H9 (cell line): ENCODE data around the gene PEDS1. TPM values are rescaled to one million over a fixed set of nuclear protein-coding genes. Genes with fewer than 3 reads are reported as not detected.

Source experiments
- DNase-seq: peaks from one replicate; pipeline ENCODE4 v3.0.0-alpha.2; 2017
- H2AFZ ChIP-seq: one replicate; pipeline ENCODE4 v1.6.1; 2013; ENCODE audit warnings: mild to moderate bottlenecking, low read length, control low read depth, moderate library complexity
- H2AK5ac ChIP-seq: 2 replicates; pipeline ENCODE4 v1.6.1; 2013; ENCODE audit warnings: low read length, control low read depth, mixed read lengths; ENCODE audit not compliant: insufficient read length
- H2BK120ac ChIP-seq: one replicate; pipeline ENCODE4 v1.6.1; 2013; ENCODE audit warnings: low read depth, mild to moderate bottlenecking, low read length, control low read depth, inconsistent platforms; ENCODE audit not compliant: poor library complexity, severe bottlenecking
- H2BK12ac ChIP-seq: 2 replicates; pipeline ENCODE4 v1.6.1; 2013; ENCODE audit warnings: low read length, control low read depth, mixed read lengths, low read depth; ENCODE audit not compliant: insufficient read length
- H2BK15ac ChIP-seq: 2 replicates; pipeline ENCODE4 v1.6.1; 2013; ENCODE audit warnings: low read depth, low read length, control low read depth
- H2BK20ac ChIP-seq: one replicate; pipeline ENCODE4 v1.6.1; 2013; ENCODE audit warnings: low read depth, mild to moderate bottlenecking, low read length, control low read depth, inconsistent platforms; ENCODE audit not compliant: poor library complexity, severe bottlenecking
- H2BK5ac ChIP-seq: 2 replicates; pipeline ENCODE4 v1.6.1; 2013; ENCODE audit warnings: low read length, control low read depth, mixed read lengths; ENCODE audit not compliant: insufficient read length
- H3K14ac ChIP-seq: 2 replicates; pipeline ENCODE4 v1.6.1; 2013; ENCODE audit warnings: low read length, control low read depth; ENCODE audit not compliant: insufficient read depth
- H3K18ac ChIP-seq: 2 replicates; pipeline ENCODE4 v1.6.1; 2013; ENCODE audit warnings: low read depth, mild to moderate bottlenecking, mixed read lengths, low read length, control low read depth; ENCODE audit not compliant: insufficient read length
- H3K23ac ChIP-seq: 2 replicates; pipeline ENCODE4 v1.6.1; 2013; ENCODE audit warnings: low read length, control low read depth, mixed read lengths, low read depth; ENCODE audit not compliant: insufficient read length
- H3K23me2 ChIP-seq: 2 replicates; pipeline ENCODE4 v1.6.1; 2013; ENCODE audit warnings: low read depth, mild to moderate bottlenecking, mixed read lengths, low read length, control low read depth; ENCODE audit not compliant: insufficient read length, poor library complexity, severe bottlenecking
- H3K27ac ChIP-seq: 2 replicates; pipeline ENCODE4 v1.5.1; 2013; ENCODE audit warnings: low read length, control low read depth, mixed read lengths, low read depth; ENCODE audit not compliant: insufficient read length
- H3K27me3 ChIP-seq: 2 replicates; pipeline ENCODE4 v1.6.1; 2013; ENCODE audit warnings: low read length, control low read depth, inconsistent platforms; ENCODE audit not compliant: insufficient read depth
- H3K4ac ChIP-seq: 2 replicates; pipeline ENCODE4 v1.6.1; 2013; ENCODE audit warnings: low read depth, mild to moderate bottlenecking, control low read depth, inconsistent platforms, low read length, moderate library complexity
- H3K4me1 ChIP-seq: 2 replicates; pipeline ENCODE4 v1.6.1; 2013; ENCODE audit warnings: low read length, control low read depth, inconsistent platforms; ENCODE audit not compliant: insufficient read depth
- H3K4me2 ChIP-seq: 2 replicates; pipeline ENCODE4 v1.6.1; 2013; ENCODE audit warnings: low read length, control low read depth, mixed read lengths; ENCODE audit not compliant: insufficient read length, insufficient read depth
- H3K56ac ChIP-seq: 2 replicates; pipeline ENCODE4 v1.6.1; 2013; ENCODE audit warnings: low read depth, mild to moderate bottlenecking, mixed read lengths, low read length, control low read depth; ENCODE audit not compliant: insufficient read length
- H3K79me1 ChIP-seq: 2 replicates; pipeline ENCODE4 v1.6.1; 2013; ENCODE audit warnings: low read depth, mild to moderate bottlenecking, moderate library complexity, low read length, control low read depth, inconsistent platforms; ENCODE audit not compliant: insufficient read depth, poor library complexity, severe bottlenecking
- H3K79me2 ChIP-seq: 2 replicates; pipeline ENCODE4 v1.6.1; 2013; ENCODE audit warnings: low read length, control low read depth, inconsistent platforms; ENCODE audit not compliant: insufficient read depth
- H3K9ac ChIP-seq: 2 replicates; pipeline ENCODE4 v1.6.1; 2013; ENCODE audit warnings: low read length, control low read depth, mixed read lengths; ENCODE audit not compliant: insufficient read length; ENCODE audit errors: extremely low read depth
- H3K9me3 ChIP-seq: one replicate; pipeline ENCODE4 v1.6.1; 2013; ENCODE audit warnings: low read depth, low read length, inconsistent platforms; ENCODE audit not compliant: control insufficient read depth
- H3T11ph ChIP-seq: one replicate; pipeline ENCODE4 v1.6.1; 2013; ENCODE audit warnings: mild to moderate bottlenecking, low read length, control low read depth, inconsistent platforms
- H4K20me1 ChIP-seq: one replicate; pipeline ENCODE4 v1.6.1; 2013; ENCODE audit not compliant: control insufficient read depth, insufficient read length, insufficient read depth
- H4K5ac ChIP-seq: 2 replicates; pipeline ENCODE4 v1.6.1; 2013; ENCODE audit warnings: low read depth, mild to moderate bottlenecking, mixed read lengths, low read length, control low read depth; ENCODE audit not compliant: insufficient read length
- H4K8ac ChIP-seq: replicated peaks from 2 replicates; pipeline ENCODE4 v1.6.1; 2013; ENCODE audit warnings: low read length, control low read depth, mixed read lengths, low read depth; ENCODE audit not compliant: insufficient read length
- H4K91ac ChIP-seq: 2 replicates; pipeline ENCODE4 v1.6.1; 2013; ENCODE audit warnings: low read depth, mild to moderate bottlenecking, moderate library complexity, mixed read lengths, low read length, control low read depth; ENCODE audit not compliant: insufficient read length
- H3K27ac Mint-ChIP-seq, 3 experiments: 2 replicates in 2 of 3; 3 replicates in 1 of 3; pipeline ENCODE4 v1.8.0; 2020 to 2021; ENCODE audit warnings: mixed read lengths in 3 of 3, mild to moderate bottlenecking in 1 of 3, moderate library complexity in 1 of 3
- H3K27me3 Mint-ChIP-seq: 2 replicates; pipeline ENCODE4 v1.8.0; 2021; ENCODE audit warnings: low read depth, mild to moderate bottlenecking, moderate library complexity, mixed read lengths
- H3K36me3 Mint-ChIP-seq, 3 experiments: 2 replicates in 2 of 3; 3 replicates in 1 of 3; pipeline ENCODE4 v1.8.0; 2020 to 2021; ENCODE audit warnings: low read depth in 3 of 3, mixed read lengths in 3 of 3; ENCODE audit not compliant: insufficient read depth in 1 of 3
- H3K4me1 Mint-ChIP-seq, 2 experiments: 2 replicates each; pipeline ENCODE4 v1.8.0; 2020; ENCODE audit warnings: mixed read lengths in 2 of 2
- H3K4me3 Mint-ChIP-seq, 2 experiments: 2 replicates in 1 of 2; 3 replicates in 1 of 2; pipeline ENCODE4 v1.8.0; 2020 to 2021; ENCODE audit warnings: mild to moderate bottlenecking in 2 of 2, mixed read lengths in 2 of 2, moderate library complexity in 1 of 2
- H3K9me3 Mint-ChIP-seq, 2 experiments: 2 replicates in 1 of 2; 3 replicates in 1 of 2; pipeline ENCODE4 v1.8.0; 2020; ENCODE audit warnings: mild to moderate bottlenecking in 2 of 2, mixed read lengths in 2 of 2, moderate library complexity in 1 of 2
- WGBS: extraction: QIAGEN DNeasy Blood & Tissue Kit; methylation state at CpG from one replicate; pipeline ENCODE4 v1.1.7; 2013; ENCODE audit warnings: missing lambda C conversion rate, low lambda C conversion rate, mixed read lengths; ENCODE audit not compliant: insufficient read length; ENCODE audit errors: extremely low coverage; 5-methylcytosine and 5-hydroxymethylcytosine counted together
- total RNA-seq: library from RNA; stranded (reverse); gene quantifications from 2 replicates; pipeline ENCODE4 v1.2.1, GENCODE V29; 2021
- TF ChIP-seq, protein P1 (sequence below): fragments of 200-600 bp; sonication (generic); conservative IDR thresholded peaks from 3 replicates; pipeline ENCODE4 v1.8.0; 2021; ENCODE audit warnings: antibody characterized with exemption, mild to moderate bottlenecking

Gene PEDS1
- total RNA-seq, 1 experiment from 2014 or later = 29.3 TPM

- Histone ChIP-seq H4K8ac (no peak overlapping the region), H2BK20ac (no peak overlapping the region), H2BK12ac (no peak overlapping the region), H3K4me1 (peaks cover 3% of the 10 kb centered on the region; the same call in 1 of the 2 replicates), H3K27ac (no peak overlapping the region), H4K91ac (no peak overlapping the region), H2AK5ac (no peak overlapping the region), H3K4ac (no peak overlapping the region), H3K4me2 (no peak overlapping the region), H3K9ac (no peak overlapping the region), H4K20me1 (peaks cover 3% of the 10 kb centered on the region), H3K79me2 (peaks cover 1% of the 10 kb centered on the region; the same call in 1 of the 2 replicates), H2BK5ac (no peak overlapping the region), H4K5ac (no peak overlapping the region), H3K14ac (no peak overlapping the region), H2BK120ac (no peak overlapping the region), H3K79me1 (no peaks in the 10 kb centered on the region), H3K56ac (no peak overlapping the region), H2BK15ac (no peak overlapping the region), H3K23ac (no peak overlapping the region), H2AFZ (no peak overlapping the region), H3T11ph (no peak overlapping the region), H3K23me2 (peaks cover 5% of the 10 kb centered on the region), H3K18ac (no peak overlapping the region), H3K27me3 (no peaks in the 10 kb centered on the region), H3K9me3 (no peaks in the 10 kb centered on the region)
- Mint-ChIP-seq H3K27ac (peak overlapping the region in 1 of 3 experiments; percentile 33; a peak in 2 of 7 replicates), H3K4me1 (peaks cover 41 to 53% of the 10 kb centered on the region in 2 experiments), H3K36me3 (peaks cover 5 to 10% (median 10%) of the 10 kb centered on the region in 3 experiments), H3K4me3 (no peak overlapping the region), H3K27me3 (no peaks in the 10 kb centered on the region; the same call in 1 of the 2 replicates), H3K9me3 (peaks cover 8 to 12% of the 10 kb centered on the region in 2 experiments)
- DNase-seq = no peak
- TF ChIP-seq, protein P1, sequence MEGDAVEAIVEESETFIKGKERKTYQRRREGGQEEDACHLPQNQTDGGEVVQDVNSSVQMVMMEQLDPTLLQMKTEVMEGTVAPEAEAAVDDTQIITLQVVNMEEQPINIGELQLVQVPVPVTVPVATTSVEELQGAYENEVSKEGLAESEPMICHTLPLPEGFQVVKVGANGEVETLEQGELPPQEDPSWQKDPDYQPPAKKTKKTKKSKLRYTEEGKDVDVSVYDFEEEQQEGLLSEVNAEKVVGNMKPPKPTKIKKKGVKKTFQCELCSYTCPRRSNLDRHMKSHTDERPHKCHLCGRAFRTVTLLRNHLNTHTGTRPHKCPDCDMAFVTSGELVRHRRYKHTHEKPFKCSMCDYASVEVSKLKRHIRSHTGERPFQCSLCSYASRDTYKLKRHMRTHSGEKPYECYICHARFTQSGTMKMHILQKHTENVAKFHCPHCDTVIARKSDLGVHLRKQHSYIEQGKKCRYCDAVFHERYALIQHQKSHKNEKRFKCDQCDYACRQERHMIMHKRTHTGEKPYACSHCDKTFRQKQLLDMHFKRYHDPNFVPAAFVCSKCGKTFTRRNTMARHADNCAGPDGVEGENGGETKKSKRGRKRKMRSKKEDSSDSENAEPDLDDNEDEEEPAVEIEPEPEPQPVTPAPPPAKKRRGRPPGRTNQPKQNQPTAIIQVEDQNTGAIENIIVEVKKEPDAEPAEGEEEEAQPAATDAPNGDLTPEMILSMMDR = no peak
- no CpG with 5 or more reads among the region's 4 CpGs for WGBS
Observed at GRCh38 chr20:50196248-50196647, 42.7 kb upstream of the PEDS1 start.
